ENCODE results near the gene PHETA1.

DNA sequence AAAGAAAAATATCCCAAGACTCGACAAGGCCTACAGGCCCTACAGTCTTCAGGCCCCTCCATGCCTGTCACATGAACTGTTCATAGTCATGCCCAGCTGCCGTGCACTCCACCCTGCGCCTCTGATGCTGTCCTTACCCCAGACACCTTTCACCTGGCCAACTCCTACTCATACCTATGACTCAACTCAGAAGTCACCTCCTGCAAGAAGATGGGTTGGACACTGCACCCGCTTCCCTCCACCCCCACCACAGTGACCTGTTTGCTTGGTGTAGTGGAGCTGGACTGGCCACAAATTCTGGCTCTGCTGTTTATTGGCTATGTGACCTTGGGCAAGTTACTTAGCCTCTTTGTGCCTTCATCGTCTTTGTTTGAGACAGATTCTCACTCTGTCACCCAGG is 56.2 kb downstream of the PHETA1 start:
- TF ChIP-seq GATA2 (IDR thresholded peaks at IDR 0.05; ENCODE audit: low read depth, low read length) (no peak), GATA3 (IDR thresholded peaks at IDR 0.05; ENCODE audit: low read depth, low read length) (no peak)

All from SH-SY5Y (cell line).